Neural progenitor cell (in vitro differentiated cells): ENCODE results near the gene HAAO. TPM values are rescaled to one million over a fixed set of nuclear protein-coding genes. Genes with fewer than 3 reads are reported as not detected.

Source experiments
- DNase-seq: peaks from one replicate; pipeline ENCODE4 v3.0.0-alpha.2; 2016; ENCODE audit warnings: low spot score
- H2AFZ ChIP-seq: fragments of 200-600 bp; sonication (generic); replicated peaks from 2 replicates; pipeline ENCODE4 v1.6.1; 2016; ENCODE audit warnings: antibody characterized with exemption
- H3F3A ChIP-seq: fragments of 200-600 bp; sonication (generic); 2 replicates; pipeline ENCODE4 v1.6.1; 2016; ENCODE audit warnings: antibody characterized with exemption, low read depth
- H3K27ac ChIP-seq: fragments of 200-600 bp; sonication (generic); 2 replicates; pipeline ENCODE4 v1.5.1; 2016; ENCODE audit warnings: mild to moderate bottlenecking
- H3K27me3 ChIP-seq: fragments of 200-600 bp; sonication (generic); 2 replicates; pipeline ENCODE4 v1.6.1; 2016; ENCODE audit warnings: mild to moderate bottlenecking, moderate library complexity
- H3K36me3 ChIP-seq: fragments of 200-600 bp; sonication (generic); 2 replicates; pipeline ENCODE4 v1.5.1; 2016
- H3K4me1 ChIP-seq: fragments of 200-600 bp; sonication (generic); 2 replicates; pipeline ENCODE4 v1.6.1; 2016; ENCODE audit warnings: mixed run types
- H3K4me2 ChIP-seq: fragments of 200-600 bp; sonication (generic); 2 replicates; pipeline ENCODE4 v1.6.1; 2016
- H3K4me3 ChIP-seq: fragments of 200-600 bp; sonication (generic); 2 replicates; pipeline ENCODE4 v1.5.1; 2016
- H3K79me2 ChIP-seq: fragments of 200-600 bp; sonication (generic); 2 replicates; pipeline ENCODE4 v1.6.1; 2016; ENCODE audit warnings: low read depth
- H3K9ac ChIP-seq: fragments of 200-600 bp; sonication (generic); 2 replicates; pipeline ENCODE4 v1.6.1; 2016
- H3K9me3 ChIP-seq: fragments of 200-600 bp; sonication (generic); 2 replicates; pipeline ENCODE4 v1.5.1; 2016; ENCODE audit warnings: low read depth
- H4K20me1 ChIP-seq: fragments of 200-600 bp; sonication (generic); 2 replicates; pipeline ENCODE4 v1.6.1; 2016; ENCODE audit warnings: low read depth
- H3K27ac Mint-ChIP-seq: 3 replicates; pipeline ENCODE4 v1.8.0; 2021; ENCODE audit warnings: mixed read lengths
- H3K27me3 Mint-ChIP-seq: 2 replicates; pipeline ENCODE4 v1.8.0; 2022; ENCODE audit warnings: low read depth, mild to moderate bottlenecking, inconsistent platforms, moderate library complexity, mixed read lengths; ENCODE audit not compliant: insufficient read depth
- H3K36me3 Mint-ChIP-seq: 3 replicates; pipeline ENCODE4 v1.8.0; 2021; ENCODE audit warnings: mixed read lengths
- H3K4me1 Mint-ChIP-seq: 3 replicates; pipeline ENCODE4 v1.8.0; 2021; ENCODE audit warnings: mixed read lengths
- H3K4me3 Mint-ChIP-seq: 3 replicates; pipeline ENCODE4 v1.8.0; 2021; ENCODE audit warnings: mild to moderate bottlenecking, moderate library complexity, mixed read lengths
- H3K9me3 Mint-ChIP-seq: 3 replicates; pipeline ENCODE4 v1.8.0; 2020; ENCODE audit warnings: mixed read lengths
- CTCF ChIP-seq: fragments of 200-600 bp; sonication (generic); IDR thresholded peaks from 2 replicates; pipeline ENCODE4 v1.5.1; 2017; ENCODE audit warnings: antibody characterized with exemption, mild to moderate bottlenecking
- EZH2 ChIP-seq: fragments of 200-600 bp; sonication (generic); IDR thresholded peaks from 2 replicates; pipeline ENCODE4 v1.6.1; 2017; ENCODE audit warnings: antibody characterized with exemption, mild to moderate bottlenecking, moderate library complexity
- EZH2phosphoT487 ChIP-seq: fragments of 200-600 bp; sonication (generic); IDR thresholded peaks from 2 replicates; pipeline ENCODE4 v1.6.1; 2017; ENCODE audit warnings: antibody characterized with exemption
- total RNA-seq: library from RNA; depleted of rRNA; stranded (reverse); fragments of >200 nt; gene quantifications from 2 replicates; pipeline ENCODE4 v1.2.3, GENCODE V29; 2015; ENCODE audit warnings: low replicate concordance

HAAO gene
- total RNA-seq, 1 donor from 2014 or later = 0.77 TPM

GRCh38 chr2:42775186-42775585 is 17.2 kb downstream of the HAAO start:
- H3K9me3 Mint-ChIP-seq = peaks cover 31% of the 10 kb centered on the region
- Histone ChIP-seq H3K36me3 (no peaks in the 10 kb centered on the region), H3K9me3 (peaks cover 22% of the 10 kb centered on the region)

GRCh38 chr2:42771546-42772153 is 20.7 kb downstream of the HAAO start:
- no peak for DNase-seq

More at GRCh38 chr2:42775186-42775585, 17.2 kb downstream of the HAAO start:
- Histone ChIP-seq H3K4me3 (no peak overlapping the region), H4K20me1 (no peaks in the 10 kb centered on the region), H3K79me2 (no peaks in the 10 kb centered on the region), H3K9ac (no peak overlapping the region), H3K27ac (no peak overlapping the region), H2AFZ (no peak overlapping the region), H3F3A (no peaks in the 10 kb centered on the region), H3K4me1 (no peaks in the 10 kb centered on the region), H3K4me2 (no peak overlapping the region), H3K27me3 (no peaks in the 10 kb centered on the region)
- no peak for DNase-seq
- Mint-ChIP-seq H3K27me3 (no peaks in the 10 kb centered on the region), H3K4me1 (peaks cover 4% of the 10 kb centered on the region), H3K27ac (no peak overlapping the region), H3K4me3 (no peak overlapping the region), H3K36me3 (peaks cover 7% of the 10 kb centered on the region)
- no peak for TF ChIP-seq CTCF
- TF ChIP-seq EZH2phosphoT487 = no peak
- TF ChIP-seq EZH2 = no peak

GRCh38 chr2:42770288-42771131 is 21.9 kb downstream of the HAAO start:
- no peak overlapping the region for H3K4me2 ChIP-seq
- H4K20me1 ChIP-seq = no peaks in the 10 kb centered on the region
- H3K4me1 ChIP-seq = no peaks in the 10 kb centered on the region
- no peak overlapping the region for H3K9ac ChIP-seq
- Mint-ChIP-seq H3K4me1 (peaks cover 6% of the 10 kb centered on the region), H3K4me3 (no peak overlapping the region), H3K27me3 (peaks cover 6% of the 10 kb centered on the region), H3K9me3 (peaks cover 11% of the 10 kb centered on the region), H3K36me3 (peaks cover 7% of the 10 kb centered on the region), H3K27ac (no peak overlapping the region)
- TF ChIP-seq EZH2 (no peak), EZH2phosphoT487 (no peak), CTCF (peak; percentile 66)
- no peaks in the 10 kb centered on the region for H3F3A ChIP-seq
- no peak overlapping the region for H2AFZ ChIP-seq
- H3K9me3 ChIP-seq = no peaks in the 10 kb centered on the region
- H3K36me3 ChIP-seq = no peaks in the 10 kb centered on the region
- no peak overlapping the region for H3K27ac ChIP-seq
- H3K4me3 ChIP-seq = no peak overlapping the region
- peak; percentile 86 for DNase-seq
- H3K27me3 ChIP-seq = no peaks in the 10 kb centered on the region
- no peaks in the 10 kb centered on the region for H3K79me2 ChIP-seq

More at GRCh38 chr2:42771546-42772153, 20.7 kb downstream of the HAAO start:
- no peak for TF ChIP-seq EZH2
- no peak for TF ChIP-seq EZH2phosphoT487
- no peak for TF ChIP-seq CTCF
- no peak overlapping the region for H3K27ac ChIP-seq
- H3K4me3 Mint-ChIP-seq = no peak overlapping the region
- peaks cover 6% of the 10 kb centered on the region for H3K27me3 Mint-ChIP-seq
- no peak overlapping the region for H3K9ac ChIP-seq
- H3K4me1 ChIP-seq = no peaks in the 10 kb centered on the region
- H4K20me1 ChIP-seq = no peaks in the 10 kb centered on the region
- H3K27me3 ChIP-seq = no peaks in the 10 kb centered on the region
- no peak overlapping the region for H2AFZ ChIP-seq
- no peaks in the 10 kb centered on the region for H3F3A ChIP-seq
- H3K27ac Mint-ChIP-seq = no peak overlapping the region
- peaks cover 4% of the 10 kb centered on the region for H3K4me1 Mint-ChIP-seq
- H3K36me3 ChIP-seq = no peaks in the 10 kb centered on the region
- no peak overlapping the region for H3K4me3 ChIP-seq
- H3K36me3 Mint-ChIP-seq = peaks cover 4% of the 10 kb centered on the region
- no peak overlapping the region for H3K4me2 ChIP-seq
- peaks cover 17% of the 10 kb centered on the region for H3K9me3 Mint-ChIP-seq
- H3K9me3 ChIP-seq = no peaks in the 10 kb centered on the region
- no peaks in the 10 kb centered on the region for H3K79me2 ChIP-seq
